Measurements from ENCODE around the gene SSTR3. TPM values are rescaled to one million over a fixed set of nuclear protein-coding genes. Genes with fewer than 3 reads are reported as not detected.

Gene SSTR3
- total and polyA plus RNA-seq, 2 of the 4 experiments (the other 2 are of a cell fraction), result under 0.01 to 0.07 TPM

GRCh38 chr22:37160027-37160426, 52.2 kb downstream of the SSTR3 start:
- Histone ChIP-seq H2BK5ac (ENCODE audit: low read depth, low read length, poor library complexity, severe bottlenecking) (no peak overlapping the region), H3K23ac (ENCODE audit: low read depth, low read length) (no peak overlapping the region), H3K14ac (replicated peaks; ENCODE audit: low read depth, low read length) (no peak overlapping the region), H3K27ac (ENCODE audit: insufficient read depth, low read length) (no peak overlapping the region), H2AK5ac (ENCODE audit: low read depth, low read length) (no peak overlapping the region), H3K9me3 (ENCODE audit: control insufficient read depth, insufficient read depth, low read length) (peaks cover 9% of the 10 kb centered on the region; the same call in 1 of the 2 replicates), H2BK20ac (ENCODE audit: low read depth, low read length) (no peak overlapping the region), H3K56ac (ENCODE audit: extremely low read depth, insufficient read depth, low read length) (no peak overlapping the region), H3K18ac (ENCODE audit: low read depth, low read length) (no peak overlapping the region), H4K8ac (ENCODE audit: low read depth in 2 of 2, low read length in 2 of 2) (no peak overlapping the region), H4K91ac (ENCODE audit: insufficient read depth, low read depth, low read length) (no peak overlapping the region), H2BK120ac (ENCODE audit: low read depth, low read length) (no peak overlapping the region), H3K79me1 (ENCODE audit: low read depth in 1 of 2, low read length in 2 of 2) (no peaks in the 10 kb centered on the region), H3K9ac (ENCODE audit: low read depth, low read length) (no peak overlapping the region), H3K4ac (ENCODE audit: low read depth, low read length) (no peak overlapping the region), H3K27me3 (ENCODE audit: control insufficient read depth, insufficient read depth, low read length) (peaks cover 32% of the 10 kb centered on the region), H4K20me1 (ENCODE audit: insufficient read depth, low read length) (no peaks in the 10 kb centered on the region), H3K9me1 (ENCODE audit: insufficient read depth, low read length) (peaks cover 2% of the 10 kb centered on the region; the same call in 1 of the 2 replicates), H3K36me3 (ENCODE audit: control insufficient read depth, insufficient read depth, low read length) (no peaks in the 10 kb centered on the region), H2BK15ac (ENCODE audit: low read depth, low read length) (no peak overlapping the region), H3K4me1 (ENCODE audit: control insufficient read depth, insufficient read depth, low read length) (no peaks in the 10 kb centered on the region), H3K4me2 (ENCODE audit: low read depth, low read length) (no peak overlapping the region), H4K5ac (ENCODE audit: low read depth, low read length) (no peak overlapping the region), H3K4me3 (ENCODE audit: insufficient read depth, low read depth, low read length) (no peak overlapping the region), H2AK9ac (replicated peaks; ENCODE audit: low read depth, low read length, poor library complexity) (no peak overlapping the region), H2AFZ (replicated peaks; ENCODE audit: low read length, poor library complexity) (no peak overlapping the region)
- ATAC-seq (ENCODE audit: low read depth) (no peak), DNase-seq (no peak)
- WGBS, 2 experiments (ENCODE audit: extremely low coverage in 2 of 2, insufficient read length in 1 of 2), result 22% methylated on average over 3 of the region's 6 CpGs; no CpG with 5 or more reads in 1 of the 2 experiments
- ChIA-PET POLR2A (ENCODE audit: unreplicated experiment) (no interaction called here), CTCF (no interaction called here)
- BruUV-seq (replicated peaks), result no TSS peak
- dilution Hi-C loops (cut with HindIII; ENCODE audit: low sequenced_read_pairs, unreplicated experiment), result no loop called here
- no peak for TF ChIP-seq RCOR1 (IDR thresholded peaks at IDR 0.05; ENCODE audit: insufficient replicate concordance, low read length)
- no peak for TF ChIP-seq BHLHE40 (IDR thresholded peaks at IDR 0.05; ENCODE audit: low read depth, low read length)
- no peak for TF ChIP-seq RAD21 (IDR thresholded peaks at IDR 0.05; ENCODE audit: low read length)
- TF ChIP-seq RFX5 (IDR thresholded peaks at IDR 0.05; ENCODE audit: low read depth, low read length), result no peak
- TF ChIP-seq, protein P1, sequence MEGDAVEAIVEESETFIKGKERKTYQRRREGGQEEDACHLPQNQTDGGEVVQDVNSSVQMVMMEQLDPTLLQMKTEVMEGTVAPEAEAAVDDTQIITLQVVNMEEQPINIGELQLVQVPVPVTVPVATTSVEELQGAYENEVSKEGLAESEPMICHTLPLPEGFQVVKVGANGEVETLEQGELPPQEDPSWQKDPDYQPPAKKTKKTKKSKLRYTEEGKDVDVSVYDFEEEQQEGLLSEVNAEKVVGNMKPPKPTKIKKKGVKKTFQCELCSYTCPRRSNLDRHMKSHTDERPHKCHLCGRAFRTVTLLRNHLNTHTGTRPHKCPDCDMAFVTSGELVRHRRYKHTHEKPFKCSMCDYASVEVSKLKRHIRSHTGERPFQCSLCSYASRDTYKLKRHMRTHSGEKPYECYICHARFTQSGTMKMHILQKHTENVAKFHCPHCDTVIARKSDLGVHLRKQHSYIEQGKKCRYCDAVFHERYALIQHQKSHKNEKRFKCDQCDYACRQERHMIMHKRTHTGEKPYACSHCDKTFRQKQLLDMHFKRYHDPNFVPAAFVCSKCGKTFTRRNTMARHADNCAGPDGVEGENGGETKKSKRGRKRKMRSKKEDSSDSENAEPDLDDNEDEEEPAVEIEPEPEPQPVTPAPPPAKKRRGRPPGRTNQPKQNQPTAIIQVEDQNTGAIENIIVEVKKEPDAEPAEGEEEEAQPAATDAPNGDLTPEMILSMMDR (conservative IDR thresholded peaks at IDR 0.05; ENCODE audit: low read depth, low read length), result no peak
- no peak for TF ChIP-seq MAZ (IDR thresholded peaks at IDR 0.05; ENCODE audit: borderline replicate concordance, low read depth, low read length)
- TF ChIP-seq POLR2A (IDR thresholded peaks at IDR 0.05; ENCODE audit: low read depth, low read length), result no peak
- TF ChIP-seq NFE2L2 (IDR thresholded peaks at IDR 0.05; ENCODE audit: low read depth, low read length), result no peak
- TF ChIP-seq CHD1 (IDR thresholded peaks at IDR 0.05; ENCODE audit: low read depth, low read length), result no peak
- TF ChIP-seq, protein P2, sequence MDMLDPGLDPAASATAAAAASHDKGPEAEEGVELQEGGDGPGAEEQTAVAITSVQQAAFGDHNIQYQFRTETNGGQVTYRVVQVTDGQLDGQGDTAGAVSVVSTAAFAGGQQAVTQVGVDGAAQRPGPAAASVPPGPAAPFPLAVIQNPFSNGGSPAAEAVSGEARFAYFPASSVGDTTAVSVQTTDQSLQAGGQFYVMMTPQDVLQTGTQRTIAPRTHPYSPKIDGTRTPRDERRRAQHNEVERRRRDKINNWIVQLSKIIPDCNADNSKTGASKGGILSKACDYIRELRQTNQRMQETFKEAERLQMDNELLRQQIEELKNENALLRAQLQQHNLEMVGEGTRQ (IDR thresholded peaks at IDR 0.05; ENCODE audit: low read depth, low read length), result no peak
- in situ Hi-C loops (cut with MboI; ENCODE audit: low sequenced_read_pairs), result loop anchor here (5.0 kb wide), 1 partner anchor 37 kb away; no protein-coding TSS in a partner anchor
- intact Hi-C loops (cut with micrococcal nuclease), result no loop called here
